GM21423 (cell line): ENCODE results near the gene EPB41L4B.
"Not testable (repeated sequence)": the region's sequence is repeated elsewhere in the genome, so short reads cannot be mapped to it uniquely, and the experiment has no call there.

Experiments used
- ATAC-seq: cut with Tn5 transposase; IDR thresholded peaks from one replicate; pipeline ENCODE4 v1.9.1; 2021; ENCODE audit warnings: mild to moderate bottlenecking, moderate library complexity; ENCODE audit not compliant: unreplicated experiment

The EPB41L4B gene

DNA sequence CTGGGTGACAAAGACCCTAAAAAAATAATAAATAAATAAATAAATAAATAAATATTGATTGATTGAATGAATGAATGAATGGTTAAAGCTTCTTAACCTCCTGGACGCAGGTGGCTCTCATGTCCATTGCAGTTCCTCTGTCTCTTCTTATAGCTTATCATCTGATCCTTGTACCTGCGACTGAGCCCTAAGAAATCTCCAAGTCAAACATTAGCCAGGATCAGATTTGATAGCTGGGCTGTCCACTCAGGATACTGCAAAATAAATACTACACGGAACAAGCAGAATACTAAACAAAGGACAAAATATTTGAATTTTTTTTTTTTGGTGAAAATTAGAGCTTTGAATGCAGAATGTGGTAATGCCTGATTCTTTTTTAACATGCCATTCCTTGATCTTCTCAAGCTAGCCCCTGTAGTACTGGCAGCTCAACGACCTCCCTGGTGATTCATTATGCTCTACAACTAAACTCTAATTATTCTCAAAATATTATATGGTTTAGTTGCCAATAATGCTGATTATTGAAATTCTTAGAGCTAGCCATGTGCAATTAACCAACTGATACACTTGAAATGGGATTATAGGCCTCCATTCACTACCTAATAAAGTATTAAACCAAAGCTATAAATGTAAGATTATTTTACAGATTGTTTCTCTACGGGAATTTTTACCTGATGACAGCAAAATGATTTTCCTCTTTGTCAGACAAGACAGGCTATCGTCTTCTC, 191.2 kb downstream of the EPB41L4B start:
- ATAC-seq = no peak

DNA sequence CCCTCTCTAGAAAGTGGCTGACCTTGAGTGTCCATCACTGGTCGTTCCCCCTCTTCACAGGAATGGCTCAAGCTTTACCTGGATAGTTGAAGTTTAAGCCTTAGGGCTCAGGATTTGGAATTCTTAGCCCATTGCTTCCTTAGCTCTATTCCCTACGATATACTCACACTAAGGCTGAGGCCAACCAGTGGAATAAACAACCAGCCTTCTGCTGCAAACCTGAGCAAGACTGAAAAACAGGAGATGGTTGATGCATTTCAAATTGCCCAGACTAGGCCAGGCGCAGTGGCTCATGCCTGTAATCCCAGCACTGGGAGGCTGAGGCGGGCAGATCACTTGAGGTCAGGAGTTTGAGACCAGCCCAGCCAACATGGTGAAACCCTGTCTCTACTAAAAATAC, 194.2 kb downstream of the EPB41L4B start:
- ATAC-seq = not testable (repeated sequence)

DNA sequence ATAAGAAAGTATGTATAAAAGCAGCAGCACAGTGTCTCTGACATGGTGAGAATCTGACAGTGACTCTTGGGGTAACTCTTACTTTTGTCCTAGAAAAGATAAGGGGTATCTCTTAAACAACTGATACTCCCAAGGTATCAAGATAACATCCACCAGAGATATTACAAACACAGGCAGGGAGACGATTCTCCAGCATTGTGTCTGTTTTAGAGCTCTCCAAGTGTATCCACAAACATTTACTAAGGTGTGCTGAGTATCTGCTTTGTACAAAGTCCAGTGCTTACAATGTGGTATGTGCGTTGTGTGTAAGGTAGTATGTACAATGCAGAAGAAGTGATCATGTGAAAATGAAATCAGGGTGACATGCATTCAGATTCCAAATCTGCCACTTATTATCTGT, 196.7 kb downstream of the EPB41L4B start:
- ATAC-seq = no peak

DNA sequence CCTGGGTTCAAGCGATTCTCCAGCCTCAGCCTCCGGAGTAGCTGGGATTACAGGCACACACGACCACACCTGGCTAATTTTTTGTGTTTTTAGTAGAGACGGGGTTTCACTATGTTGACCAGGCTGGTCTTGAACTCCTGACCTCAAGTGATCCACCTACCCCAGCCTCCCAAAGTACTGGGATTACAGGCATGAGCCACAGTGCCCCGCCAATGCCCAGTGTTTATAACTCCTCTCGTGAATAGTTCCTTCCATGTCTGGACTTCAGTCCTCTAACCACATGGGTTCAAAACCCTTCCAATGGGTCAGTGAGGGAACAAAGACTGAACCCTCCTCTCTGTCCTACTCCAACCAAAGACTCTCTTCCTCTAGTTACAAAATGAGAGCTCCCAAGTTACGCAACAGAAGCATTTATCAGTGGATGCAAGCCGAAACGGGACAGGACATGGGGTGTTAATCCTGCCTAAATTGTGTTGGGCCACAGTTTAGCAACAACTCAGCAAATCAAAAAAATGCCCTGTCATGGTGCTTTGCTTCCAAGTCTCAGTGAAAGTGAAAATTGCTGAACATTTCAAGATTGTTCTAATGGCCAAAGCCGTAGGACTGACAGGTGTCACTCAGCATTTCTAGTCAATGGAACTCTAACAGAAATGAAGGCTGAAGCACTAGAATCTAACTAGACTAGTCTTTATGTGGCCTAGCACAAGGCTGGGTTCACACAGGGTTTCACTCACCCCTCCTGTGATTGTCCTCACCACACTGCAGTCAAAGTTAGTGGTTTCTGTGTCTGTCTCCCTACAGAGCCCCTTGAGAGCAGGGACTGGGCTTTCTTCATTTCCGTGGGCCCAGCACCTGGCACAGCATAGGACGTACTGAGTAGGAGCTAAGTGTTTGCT, 197.9 kb downstream of the EPB41L4B start:
- ATAC-seq = peak; percentile 30
